Measurements from ENCODE around the gene SPTBN1. TPM values are rescaled to one million over a fixed set of nuclear protein-coding genes. Genes with fewer than 3 reads are reported as not detected.

SPTBN1 gene
- total and polyA plus RNA-seq, 2 experiments from 2014 or later = 125 to 435 TPM

DNA sequence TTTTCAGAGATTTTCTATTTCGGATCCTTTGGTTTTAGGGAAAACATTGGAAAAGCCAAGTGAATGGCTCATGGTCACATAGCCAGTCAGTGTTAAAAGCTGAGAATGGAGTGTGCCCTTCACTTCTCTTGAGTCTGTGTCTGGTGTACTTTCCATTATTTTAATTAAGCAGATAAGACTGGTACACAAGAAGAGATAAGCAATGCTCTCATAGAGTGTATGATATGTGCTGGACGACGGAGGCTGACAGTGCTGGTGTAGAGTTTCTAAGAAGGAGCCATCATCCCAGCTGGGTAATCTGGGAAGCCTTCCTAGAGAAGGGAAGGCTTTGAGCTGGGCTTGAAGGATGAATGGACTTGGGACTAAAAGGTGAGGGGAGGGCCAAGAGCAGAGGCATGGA is 93.3 kb downstream of the SPTBN1 start:
- Histone ChIP-seq H3K9me3 (ENCODE audit: low read depth) (no peaks in the 10 kb centered on the region), H3K27me3 (no peaks in the 10 kb centered on the region), H3K4me3 (no peak overlapping the region), H3K36me3 (no peaks in the 10 kb centered on the region), H3K4me1 (ENCODE audit: low read depth) (peaks cover 43% of the 10 kb centered on the region), H3K27ac (peak overlapping the region; percentile 87)
- DNase-seq (ENCODE audit: low read depth in 1 of 2, low spot score in 1 of 2) = no peak
- TF ChIP-seq, protein P1, sequence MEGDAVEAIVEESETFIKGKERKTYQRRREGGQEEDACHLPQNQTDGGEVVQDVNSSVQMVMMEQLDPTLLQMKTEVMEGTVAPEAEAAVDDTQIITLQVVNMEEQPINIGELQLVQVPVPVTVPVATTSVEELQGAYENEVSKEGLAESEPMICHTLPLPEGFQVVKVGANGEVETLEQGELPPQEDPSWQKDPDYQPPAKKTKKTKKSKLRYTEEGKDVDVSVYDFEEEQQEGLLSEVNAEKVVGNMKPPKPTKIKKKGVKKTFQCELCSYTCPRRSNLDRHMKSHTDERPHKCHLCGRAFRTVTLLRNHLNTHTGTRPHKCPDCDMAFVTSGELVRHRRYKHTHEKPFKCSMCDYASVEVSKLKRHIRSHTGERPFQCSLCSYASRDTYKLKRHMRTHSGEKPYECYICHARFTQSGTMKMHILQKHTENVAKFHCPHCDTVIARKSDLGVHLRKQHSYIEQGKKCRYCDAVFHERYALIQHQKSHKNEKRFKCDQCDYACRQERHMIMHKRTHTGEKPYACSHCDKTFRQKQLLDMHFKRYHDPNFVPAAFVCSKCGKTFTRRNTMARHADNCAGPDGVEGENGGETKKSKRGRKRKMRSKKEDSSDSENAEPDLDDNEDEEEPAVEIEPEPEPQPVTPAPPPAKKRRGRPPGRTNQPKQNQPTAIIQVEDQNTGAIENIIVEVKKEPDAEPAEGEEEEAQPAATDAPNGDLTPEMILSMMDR (IDR thresholded peaks at IDR 0.05; ENCODE audit: low read depth, low read length) = no peak

GRCh38 chr2:54549917-54550518 is 93.9 kb downstream of the SPTBN1 start:
- TF ChIP-seq, protein P1 (IDR thresholded peaks at IDR 0.05; ENCODE audit: low read depth, low read length) = no peak
- Histone ChIP-seq H3K4me3 (no peak overlapping the region), H3K9me3 (ENCODE audit: low read depth) (no peaks in the 10 kb centered on the region), H3K4me1 (ENCODE audit: low read depth) (peaks cover 43% of the 10 kb centered on the region), H3K27me3 (no peaks in the 10 kb centered on the region), H3K27ac (peak overlapping the region; percentile 87), H3K36me3 (no peaks in the 10 kb centered on the region)
- DNase-seq (ENCODE audit: low read depth in 1 of 2, low spot score in 1 of 2) = no peak

GRCh38 chr2:54550547-54550946 is 94.4 kb downstream of the SPTBN1 start:
- no peaks in the 10 kb centered on the region for H3K9me3 ChIP-seq (ENCODE audit: low read depth)
- no peaks in the 10 kb centered on the region for H3K36me3 ChIP-seq
- H3K27ac ChIP-seq = peak overlapping the region; percentile 87
- DNase-seq (ENCODE audit: low read depth in 1 of 2, low spot score in 1 of 2) = no peak
- TF ChIP-seq, protein P1 (IDR thresholded peaks at IDR 0.05; ENCODE audit: low read depth, low read length) = no peak
- H3K4me1 ChIP-seq (ENCODE audit: low read depth) = peaks cover 40% of the 10 kb centered on the region
- no peaks in the 10 kb centered on the region for H3K27me3 ChIP-seq
- no peak overlapping the region for H3K4me3 ChIP-seq

DNA sequence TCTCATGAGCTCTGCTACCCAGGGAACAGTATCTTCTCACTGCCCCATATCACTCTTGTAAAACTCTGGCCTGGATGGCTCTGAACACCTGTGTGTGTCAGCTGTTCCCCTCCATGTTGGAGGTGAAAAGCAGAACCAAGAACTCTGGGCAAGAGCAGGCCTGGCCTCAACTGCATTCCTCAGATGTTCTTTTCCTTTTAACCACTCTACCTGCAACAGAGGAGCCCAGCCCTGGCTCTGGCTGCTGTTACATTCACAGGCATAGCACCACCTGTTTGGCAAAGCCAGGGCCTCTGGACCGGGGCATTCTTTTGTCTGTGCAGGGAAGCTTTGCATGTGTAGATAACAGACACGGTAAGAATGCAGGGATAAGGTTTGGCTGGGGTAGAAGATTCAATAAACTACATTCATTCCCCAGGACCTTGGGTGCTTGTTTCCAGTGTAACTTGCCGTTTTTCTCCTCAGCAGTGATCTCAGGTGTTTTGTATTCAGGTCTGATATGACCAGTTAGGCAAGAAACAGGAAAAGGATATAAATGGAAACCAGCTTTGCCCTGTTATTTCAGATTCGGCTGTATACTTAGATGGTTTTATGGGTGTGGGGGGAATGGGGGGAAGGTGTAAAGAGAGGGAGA is 95.1 kb downstream of the SPTBN1 start:
- peaks cover 38% of the 10 kb centered on the region for H3K4me1 ChIP-seq (ENCODE audit: low read depth)
- TF ChIP-seq, protein P1 (IDR thresholded peaks at IDR 0.05; ENCODE audit: low read depth, low read length) = no peak
- no peaks in the 10 kb centered on the region for H3K27me3 ChIP-seq
- no peaks in the 10 kb centered on the region for H3K36me3 ChIP-seq
- H3K27ac ChIP-seq = peak overlapping the region; percentile 87
- DNase-seq (ENCODE audit: low read depth in 1 of 2, low spot score in 1 of 2) = no peak
- H3K4me3 ChIP-seq = no peak overlapping the region
- no peaks in the 10 kb centered on the region for H3K9me3 ChIP-seq (ENCODE audit: low read depth)

- Histone ChIP-seq H3K4me3 (no peak overlapping the region), H3K9me3 (ENCODE audit: low read depth) (no peaks in the 10 kb centered on the region), H3K36me3 (no peaks in the 10 kb centered on the region), H3K4me1 (ENCODE audit: low read depth) (peaks cover 52% of the 10 kb centered on the region), H3K27ac (no peak overlapping the region), H3K27me3 (no peaks in the 10 kb centered on the region)
- TF ChIP-seq, protein P1 (IDR thresholded peaks at IDR 0.05; ENCODE audit: low read depth, low read length) = no peak
- DNase-seq (ENCODE audit: low read depth in 1 of 2, low spot score in 1 of 2) = no peak
These were observed 96.9 kb downstream of the SPTBN1 start for GRCh38 chr2:54553075-54553474.
